HepG2 (cell line): ENCODE data around the gene NRAS. TPM values are rescaled to one million over a fixed set of nuclear protein-coding genes. Genes with fewer than 3 reads are reported as not detected.

Source experiments
- AGO2 ChIP-seq: fragments of 200-400 bp; formaldehyde crosslinking; optimal IDR thresholded peaks from 2 replicates; pipeline ENCODE3; 2017; ENCODE audit warnings: mild to moderate bottlenecking, low read depth, low read length, moderate library complexity
- ARID2 ChIP-seq: sonication (generic); formaldehyde crosslinking; IDR thresholded peaks from 2 replicates; pipeline ENCODE4 v1.8.1; 2022; ENCODE audit warnings: mild to moderate bottlenecking, missing genetic modification reagents, borderline replicate concordance
- ARNTL ChIP-seq: sonication (generic); formaldehyde crosslinking; IDR thresholded peaks from 2 replicates; pipeline ENCODE4 v1.4.0; 2020; ENCODE audit warnings: mild to moderate bottlenecking, missing genetic modification reagents
- CHD4 ChIP-seq: fragments of 200-600 bp; sonication (generic); IDR thresholded peaks from 2 replicates; pipeline ENCODE4 v1.7.0; 2017; ENCODE audit warnings: mild to moderate bottlenecking, low read length, borderline replicate concordance
- GATAD1 ChIP-seq: IDR thresholded peaks from 2 replicates; pipeline ENCODE4 v1.6.1; 2016; ENCODE audit warnings: missing genetic modification reagents, missing compliant biosample characterization
- HIVEP1 ChIP-seq: sonication (generic); formaldehyde crosslinking; IDR thresholded peaks from 2 replicates; pipeline ENCODE4 v1.4.0; 2020; ENCODE audit warnings: mild to moderate bottlenecking, missing genetic modification reagents
- IKZF4 ChIP-seq: sonication (generic); formaldehyde crosslinking; IDR thresholded peaks from 2 replicates; pipeline ENCODE4 v1.5.1; 2020; ENCODE audit warnings: borderline replicate concordance, mild to moderate bottlenecking, low read depth, missing genetic modification reagents; ENCODE audit errors: not compliant biosample characterization
- KDM3A ChIP-seq: IDR thresholded peaks from 2 replicates; pipeline ENCODE4 v1.6.1; 2018; ENCODE audit warnings: low read depth, missing compliant biosample characterization
- KDM5B ChIP-seq: sonication (generic); formaldehyde crosslinking; IDR thresholded peaks from 2 replicates; pipeline ENCODE4 v1.4.0; 2020; ENCODE audit warnings: missing genetic modification reagents, mild to moderate bottlenecking, borderline replicate concordance
- MLXIP ChIP-seq: sonication (generic); formaldehyde crosslinking; IDR thresholded peaks from 2 replicates; pipeline ENCODE4 v1.9.0; 2021; ENCODE audit warnings: missing genetic modification reagents, borderline replicate concordance
- MXD1 ChIP-seq: sonication (generic); formaldehyde crosslinking; IDR thresholded peaks from 2 replicates; pipeline ENCODE4 v1.4.0; 2020; ENCODE audit warnings: mild to moderate bottlenecking, missing genetic modification reagents
- NRL ChIP-seq: sonication (generic); formaldehyde crosslinking; IDR thresholded peaks from 2 replicates; pipeline ENCODE4 v1.5.0; 2020; ENCODE audit warnings: missing genetic modification reagents, mild to moderate bottlenecking, moderate library complexity, borderline replicate concordance
- PHF20 ChIP-seq: sonication (generic); formaldehyde crosslinking; IDR thresholded peaks from 2 replicates; pipeline ENCODE4 v1.5.0; 2020; ENCODE audit warnings: mild to moderate bottlenecking, missing genetic modification reagents
- RAD51 ChIP-seq: fragments of 450-650 bp; IDR thresholded peaks from 2 replicates; pipeline ENCODE4 v1.6.1; 2016; ENCODE audit warnings: borderline replicate concordance
- RFXAP ChIP-seq: sonication (generic); formaldehyde crosslinking; IDR thresholded peaks from 2 replicates; pipeline ENCODE4 v1.4.0; 2020; ENCODE audit warnings: missing genetic modification reagents, borderline replicate concordance
- U2AF1 ChIP-seq: fragments of 200-400 bp; formaldehyde crosslinking; optimal IDR thresholded peaks from 2 replicates; pipeline ENCODE3; 2017; ENCODE audit warnings: mild to moderate bottlenecking, low read depth, low read length
- ZBTB20 ChIP-seq: sonication (generic); formaldehyde crosslinking; IDR thresholded peaks from 2 replicates; pipeline ENCODE4 v1.8.1; 2023; ENCODE audit warnings: missing genetic modification reagents, low read depth, mild to moderate bottlenecking, borderline replicate concordance
- ZBTB44 ChIP-seq: sonication (generic); formaldehyde crosslinking; IDR thresholded peaks from 2 replicates; pipeline ENCODE4 v1.4.0; 2020; ENCODE audit warnings: missing genetic modification reagents
- ZFP41 ChIP-seq: sonication (generic); formaldehyde crosslinking; IDR thresholded peaks from 2 replicates; pipeline ENCODE4 v1.4.0; 2020; ENCODE audit warnings: mild to moderate bottlenecking, missing genetic modification reagents, borderline replicate concordance
- ZNF230 ChIP-seq: sonication (generic); formaldehyde crosslinking; IDR thresholded peaks from 2 replicates; pipeline ENCODE4 v1.4.0; 2020; ENCODE audit warnings: mild to moderate bottlenecking, missing genetic modification reagents
- ZNF576 ChIP-seq: sonication (generic); formaldehyde crosslinking; IDR thresholded peaks from 2 replicates; pipeline ENCODE4 v1.4.0; 2020; ENCODE audit warnings: mild to moderate bottlenecking, missing genetic modification reagents
- ZNF749 ChIP-seq: sonication (generic); formaldehyde crosslinking; IDR thresholded peaks from 2 replicates; pipeline ENCODE4 v1.8.0; 2022; ENCODE audit warnings: mild to moderate bottlenecking, missing genetic modification reagents, moderate library complexity, borderline replicate concordance
- ZSCAN25 ChIP-seq: sonication (generic); formaldehyde crosslinking; IDR thresholded peaks from 2 replicates; pipeline ENCODE4 v1.8.0; 2022; ENCODE audit warnings: mild to moderate bottlenecking, missing genetic modification reagents
- ZSCAN29 ChIP-seq: sonication (generic); formaldehyde crosslinking; conservative IDR thresholded peaks from 2 replicates; pipeline ENCODE4 v1.4.0; 2020; ENCODE audit warnings: mild to moderate bottlenecking, missing genetic modification reagents
- polyA plus RNA-seq, 8 experiments: library from polyadenylated mRNA; depleted of rRNA in 3 of 8; stranded (reverse) in 7 of 8; unstranded in 1 of 8; fragments of >200 nt; fragmentation: Illumina TruSeq in 4 of 8; extraction: Trizol in 4 of 8; gene quantifications; 2 replicates each; pipeline versions ENCODE4 v1.2.1 to v1.2.3, GENCODE V29; 2011 to 2016; ENCODE audit warnings: low read depth in 4 of 8, missing spikeins in 1 of 8, mixed read lengths in 1 of 8; ENCODE audit not compliant: insufficient read depth in 1 of 8
- total RNA-seq, 5 experiments: library from RNA; depleted of rRNA; stranded (reverse); fragments of >200 nt; fragmentation: Illumina TruSeq; extraction: Trizol; gene quantifications; 2 replicates each; pipeline ENCODE4 v1.2.3, GENCODE V29; 2016; ENCODE audit warnings: low read depth in 1 of 5

NRAS gene
- total and polyA plus RNA-seq, 2 of the 13 experiments (the other 11 are each of a cell fraction or from before 2014, with no cell fraction given), result 38.6 to 58.8 TPM

- TF ChIP-seq RAD51, result no peak
- TF ChIP-seq ARNTL (CRISPR knock-in tag), result peak; percentile 53; the same call in 1 of the 2 replicates
- TF ChIP-seq ZNF230 (CRISPR knock-in tag), result no peak; the same call in 1 of the 2 replicates
- TF ChIP-seq HIVEP1 (CRISPR knock-in tag), result peak; percentile 64
- TF ChIP-seq ZSCAN25 (CRISPR knock-in tag), result peak; percentile 71
- TF ChIP-seq ZFP41 (CRISPR knock-in tag), result peak; percentile 76
- TF ChIP-seq ZBTB44 (CRISPR knock-in tag), result no peak
- peak; percentile 82 for TF ChIP-seq GATAD1 (CRISPR knock-in tag)
- TF ChIP-seq MXD1 (CRISPR knock-in tag), result peak; percentile 19; the same call in 1 of the 2 replicates
- TF ChIP-seq KDM5B (CRISPR knock-in tag), result peak; percentile 72
- TF ChIP-seq ZBTB20 (CRISPR knock-in tag), result 0 out of 2 replicates have a peak, but pooled peaks have one; percentile 34
- peak; percentile 84 for TF ChIP-seq AGO2
- no peak for TF ChIP-seq CHD4
- TF ChIP-seq MLXIP (CRISPR knock-in tag), result no peak
- 0 out of 2 replicates have a peak, but pooled peaks have one; percentile 23 for TF ChIP-seq RFXAP (CRISPR knock-in tag)
- peak; percentile 38; the same call in 1 of the 2 replicates for TF ChIP-seq ZSCAN29
- TF ChIP-seq KDM3A (CRISPR knock-in tag), result 0 out of 2 replicates have a peak, but pooled peaks have one; percentile 13
- TF ChIP-seq IKZF4 (CRISPR knock-in tag), result peak; percentile 37
- TF ChIP-seq ZNF749 (CRISPR knock-in tag), result peak; percentile 48; the same call in 1 of the 2 replicates
- peak; percentile 81; the same call in 1 of the 2 replicates for TF ChIP-seq NRL (CRISPR knock-in tag)
- TF ChIP-seq ZNF576 (CRISPR knock-in tag), result no peak
- peak; percentile 70; the same call in 1 of the 2 replicates for TF ChIP-seq PHF20 (CRISPR knock-in tag)
- peak; percentile 94 for TF ChIP-seq U2AF1
- TF ChIP-seq ARID2 (CRISPR knock-in tag), result no peak
Observed at GRCh38 chr1:114757455-114758255, 41.1 kb upstream of the NRAS start, which contains the start of gene CSDE1 (continued).
